ENCODE data around the gene ANKK1.

Gene ANKK1

GRCh38 chr11:113387605-113388211, at the start of gene ANKK1:
ANKK1 (plus strand) TSS chr11:113387779; CDS start chr11:113387885, 106 bp downstream.
- TF ChIP-seq SUZ12 (IDR thresholded peaks at IDR 0.05; ENCODE audit: extremely low read depth, insufficient read depth, insufficient read length) (no peak), ZNF274 (IDR thresholded peaks at IDR 0.05; ENCODE audit: low read depth, low read length) (no peak), YY1 (IDR thresholded peaks at IDR 0.05; ENCODE audit: insufficient read depth, insufficient read length) (no peak)
- H3K4me1 ChIP-seq (ENCODE audit: insufficient read depth, insufficient read length): peaks cover 7% of the 10 kb centered on the region
- H3K36me3 ChIP-seq (ENCODE audit: insufficient read depth, insufficient read length, low read length): no peaks in the 10 kb centered on the region
- no peaks in the 10 kb centered on the region for H3K9me3 ChIP-seq (ENCODE audit: insufficient read depth, low read length)
- H3K4me3 ChIP-seq (ENCODE audit: insufficient read length, low read depth): peak within 1 kb of the TSS; percentile 39
- peaks cover 3% of the 10 kb centered on the region for H3K27me3 ChIP-seq (ENCODE audit: insufficient read depth, insufficient read length)
- DNase-seq (ENCODE audit: low read depth, low spot score): peak; percentile 30
- H3K9ac ChIP-seq (ENCODE audit: insufficient read length, low read depth): peak within 1 kb of the TSS; percentile 81

- Histone ChIP-seq H3K27me3 (ENCODE audit: insufficient read depth, insufficient read length) (no peaks in the 10 kb centered on the region), H3K36me3 (ENCODE audit: insufficient read depth, insufficient read length, low read length) (peaks cover 12% of the 10 kb centered on the region), H3K4me1 (ENCODE audit: insufficient read depth, insufficient read length) (no peaks in the 10 kb centered on the region), H3K9ac (ENCODE audit: insufficient read length, low read depth) (no peak overlapping the region), H3K9me3 (ENCODE audit: insufficient read depth, low read length) (no peaks in the 10 kb centered on the region), H3K4me3 (ENCODE audit: insufficient read length, low read depth) (no peak overlapping the region)
- TF ChIP-seq YY1 (IDR thresholded peaks at IDR 0.05; ENCODE audit: insufficient read depth, insufficient read length): no peak
- TF ChIP-seq SUZ12 (IDR thresholded peaks at IDR 0.05; ENCODE audit: extremely low read depth, insufficient read depth, insufficient read length): no peak
- TF ChIP-seq ZNF274 (IDR thresholded peaks at IDR 0.05; ENCODE audit: low read depth, low read length): no peak
- DNase-seq (ENCODE audit: low read depth, low spot score): no peak
Observed at GRCh38 chr11:113338730-113339129, 48.8 kb upstream of the ANKK1 start.

- H3K9me3 ChIP-seq (ENCODE audit: insufficient read depth, low read length): no peaks in the 10 kb centered on the region
- no peaks in the 10 kb centered on the region for H3K4me1 ChIP-seq (ENCODE audit: insufficient read depth, insufficient read length)
- no peak for DNase-seq (ENCODE audit: low read depth, low spot score)
- H3K4me3 ChIP-seq (ENCODE audit: insufficient read length, low read depth): no peak overlapping the region
- no peak overlapping the region for H3K9ac ChIP-seq (ENCODE audit: insufficient read length, low read depth)
- H3K27me3 ChIP-seq (ENCODE audit: insufficient read depth, insufficient read length): no peaks in the 10 kb centered on the region
- peaks cover 21% of the 10 kb centered on the region for H3K36me3 ChIP-seq (ENCODE audit: insufficient read depth, insufficient read length, low read length)
- TF ChIP-seq ZNF274 (IDR thresholded peaks at IDR 0.05; ENCODE audit: low read depth, low read length) (no peak), SUZ12 (IDR thresholded peaks at IDR 0.05; ENCODE audit: extremely low read depth, insufficient read depth, insufficient read length) (no peak), YY1 (IDR thresholded peaks at IDR 0.05; ENCODE audit: insufficient read depth, insufficient read length) (no peak)
Observed at GRCh38 chr11:113339929-113340589, 47.5 kb upstream of the ANKK1 start.

GRCh38 chr11:113341388-113342165, 46.0 kb upstream of the ANKK1 start:
- no peak overlapping the region for H3K9ac ChIP-seq (ENCODE audit: insufficient read length, low read depth)
- H3K9me3 ChIP-seq (ENCODE audit: insufficient read depth, low read length): no peaks in the 10 kb centered on the region
- no peak for TF ChIP-seq ZNF274 (IDR thresholded peaks at IDR 0.05; ENCODE audit: low read depth, low read length)
- TF ChIP-seq SUZ12 (IDR thresholded peaks at IDR 0.05; ENCODE audit: extremely low read depth, insufficient read depth, insufficient read length): no peak
- TF ChIP-seq YY1 (IDR thresholded peaks at IDR 0.05; ENCODE audit: insufficient read depth, insufficient read length): no peak
- H3K4me3 ChIP-seq (ENCODE audit: insufficient read length, low read depth): no peak overlapping the region
- no peaks in the 10 kb centered on the region for H3K4me1 ChIP-seq (ENCODE audit: insufficient read depth, insufficient read length)
- DNase-seq (ENCODE audit: low read depth, low spot score): no peak
- H3K27me3 ChIP-seq (ENCODE audit: insufficient read depth, insufficient read length): no peaks in the 10 kb centered on the region
- peaks cover 21% of the 10 kb centered on the region for H3K36me3 ChIP-seq (ENCODE audit: insufficient read depth, insufficient read length, low read length)

- H3K4me3 ChIP-seq (ENCODE audit: insufficient read length, low read depth): no peak overlapping the region
- H3K4me1 ChIP-seq (ENCODE audit: insufficient read depth, insufficient read length): no peaks in the 10 kb centered on the region
- no peaks in the 10 kb centered on the region for H3K27me3 ChIP-seq (ENCODE audit: insufficient read depth, insufficient read length)
- no peak for DNase-seq (ENCODE audit: low read depth, low spot score)
- no peaks in the 10 kb centered on the region for H3K9me3 ChIP-seq (ENCODE audit: insufficient read depth, low read length)
- no peak for TF ChIP-seq SUZ12 (IDR thresholded peaks at IDR 0.05; ENCODE audit: extremely low read depth, insufficient read depth, insufficient read length)
- no peak for TF ChIP-seq ZNF274 (IDR thresholded peaks at IDR 0.05; ENCODE audit: low read depth, low read length)
- TF ChIP-seq YY1 (IDR thresholded peaks at IDR 0.05; ENCODE audit: insufficient read depth, insufficient read length): no peak
- peaks cover 15% of the 10 kb centered on the region for H3K36me3 ChIP-seq (ENCODE audit: insufficient read depth, insufficient read length, low read length)
- H3K9ac ChIP-seq (ENCODE audit: insufficient read length, low read depth): no peak overlapping the region
Observed at GRCh38 chr11:113345978-113346377, 41.6 kb upstream of the ANKK1 start.

GRCh38 chr11:113349528-113349927, 38.1 kb upstream of the ANKK1 start:
- no peak for TF ChIP-seq YY1 (IDR thresholded peaks at IDR 0.05; ENCODE audit: insufficient read depth, insufficient read length)
- no peak for TF ChIP-seq SUZ12 (IDR thresholded peaks at IDR 0.05; ENCODE audit: extremely low read depth, insufficient read depth, insufficient read length)
- TF ChIP-seq ZNF274 (IDR thresholded peaks at IDR 0.05; ENCODE audit: low read depth, low read length): no peak
- no peak overlapping the region for H3K9ac ChIP-seq (ENCODE audit: insufficient read length, low read depth)

More at GRCh38 chr11:113349528-113349927, 38.1 kb upstream of the ANKK1 start:
- Histone ChIP-seq H3K9me3 (ENCODE audit: insufficient read depth, low read length) (no peaks in the 10 kb centered on the region), H3K4me3 (ENCODE audit: insufficient read length, low read depth) (no peak overlapping the region), H3K4me1 (ENCODE audit: insufficient read depth, insufficient read length) (peaks cover 2% of the 10 kb centered on the region), H3K27me3 (ENCODE audit: insufficient read depth, insufficient read length) (no peaks in the 10 kb centered on the region), H3K36me3 (ENCODE audit: insufficient read depth, insufficient read length, low read length) (peaks cover 3% of the 10 kb centered on the region)
- DNase-seq (ENCODE audit: low read depth, low spot score): no peak
